Measurements from ENCODE around the gene CASP2. TPM values are rescaled to one million over a fixed set of nuclear protein-coding genes. Genes with fewer than 3 reads are reported as not detected.

The CASP2 gene
- total and polyA plus RNA-seq, 10 of the 15 experiments (the other 5 are each of a cell fraction or from before 2014, with no cell fraction given), result 12.1 to 60.4 (median 26.2) TPM

GRCh38 chr7:143327903-143328302 lies 39.8 kb downstream of the CASP2 start:
- Histone ChIP-seq H4K20me1 (ENCODE audit: control insufficient read depth, insufficient read depth) (no peaks in the 10 kb centered on the region), H3K9me3 (replicated peaks; ENCODE audit: control insufficient read depth, insufficient read depth, low read length) (no peaks in the 10 kb centered on the region), H3K27ac (ENCODE audit: control insufficient read depth, insufficient read depth) (no peak overlapping the region), H2AFZ (ENCODE audit: control insufficient read depth, low read depth, low read length) (peak overlapping the region; percentile 29; the same call in 1 of the 2 replicates), H3K79me2 (ENCODE audit: control insufficient read depth, insufficient read depth, low read length) (no peaks in the 10 kb centered on the region), H3K9ac (ENCODE audit: control insufficient read depth, insufficient read depth, low read length) (no peak overlapping the region), H3K4me1 (ENCODE audit: control insufficient read depth, insufficient read depth, low read length) (peaks cover 10% of the 10 kb centered on the region; the same call in 1 of the 2 replicates), H3K36me3 (ENCODE audit: control insufficient read depth in 2 of 2, insufficient read depth in 2 of 2, low read length in 1 of 2) (no peaks in the 10 kb centered on the region), H3K27me3 (replicated peaks in 1 of 2; ENCODE audit: control insufficient read depth in 2 of 2, insufficient read depth in 2 of 2, low read length in 1 of 2) (no peaks in the 10 kb centered on the region), H3K4me3 (no peak overlapping the region), H3K4me2 (ENCODE audit: control insufficient read depth, insufficient read depth) (no peak overlapping the region)
- 1% methylated on average over 5 of the region's 5 CpGs for WGBS (ENCODE audit: insufficient coverage, insufficient replicate concordance, low lambda C conversion rate, missing lambda C conversion rate)
- POLR2A ChIA-PET, result no interaction called here
- SMC1A ChIA-PET (ENCODE audit: uncharacterized antibody, unreplicated experiment), result interaction anchor here (0.6 kb wide), 1 partner anchor 17 kb away, joined by 3 read pairs; no protein-coding TSS in a partner anchor
- ATAC-seq, result peak; percentile 83
- CTCF ChIA-PET, result interaction anchor here (1.0 to 1.4 kb wide), 3 partner anchors 75 to 113 kb away, joined by 3 to 6 read pairs (median 4); no protein-coding TSS in a partner anchor
- in situ Hi-C loops (cut with MboI), result no loop called here
- no TSS peak for BruUV-seq (replicated peaks)
- intact Hi-C loops (cut with micrococcal nuclease; ENCODE audit: unreplicated experiment), result loop anchor here (5.0 kb wide), 1 partner anchor 39 kb away; no protein-coding TSS in a partner anchor
- TF ChIP-seq PKNOX1 (IDR thresholded peaks at IDR 0.05), result peak; percentile 31; the same call in 1 of the 2 replicates
- no peak for TF ChIP-seq MAX (IDR thresholded peaks at IDR 0.05; ENCODE audit: low read depth, low read length)
- no peak for TF ChIP-seq EZH2 (IDR thresholded peaks at IDR 0.05; ENCODE audit: borderline replicate concordance, control insufficient read depth, low read depth, low read length)
- peak; percentile 75; the same call in 1 of the 2 replicates for TF ChIP-seq SPI1 (IDR thresholded peaks at IDR 0.05; ENCODE audit: borderline replicate concordance, insufficient read depth, low read depth, low read length)
- peak; percentile 70 for FAIRE-seq
- DNase-seq (ENCODE audit: low read depth, low spot score), result no peak
- RAD21 ChIA-PET (ENCODE audit: unreplicated experiment), result no interaction called here
